ENCODE results near the gene RAPGEF6. TPM values are rescaled to one million over a fixed set of nuclear protein-coding genes. Genes with fewer than 3 reads are reported as not detected.
A peak's percentile ranks its signal among the peaks of the same experiment; 100 is the strongest.

RAPGEF6 gene
- total RNA-seq, 1 donor from 2014 or later: 22.9 TPM

- no peak for DNase-seq (ENCODE audit: low spot score in 2 of 2)
- intact Hi-C loops (cut with DNase I): no loop called here
- no peaks in the 10 kb centered on the region for H3K27me3 ChIP-seq
- H3K27ac ChIP-seq: no peak overlapping the region
- peaks cover 0 to 6% of the 10 kb centered on the region in 2 donors for H3K36me3 ChIP-seq
- no peak overlapping the region for H3K4me3 ChIP-seq
- H3K4me1 ChIP-seq: peaks cover 3 to 10% of the 10 kb centered on the region in 2 donors
- TF ChIP-seq CTCF (IDR thresholded peaks at IDR 0.05): no peak
- H3K9me3 ChIP-seq: peaks cover 0 to 6% of the 10 kb centered on the region in 2 donors
Observed at GRCh38 chr5:131396630-131397273, 238.3 kb downstream of the RAPGEF6 start.

- Histone ChIP-seq H3K27me3 (no peaks in the 10 kb centered on the region), H3K4me3 (no peak overlapping the region), H3K27ac (no peak overlapping the region), H3K36me3 (peaks cover 3% of the 10 kb centered on the region in 2 donors), H3K9me3 (no peaks in the 10 kb centered on the region), H3K4me1 (peaks cover 3 to 10% of the 10 kb centered on the region in 2 donors)
- TF ChIP-seq CTCF (IDR thresholded peaks at IDR 0.05): no peak
- intact Hi-C loops (cut with DNase I): no loop called here
- DNase-seq (ENCODE audit: low spot score in 2 of 2): no peak
Observed at GRCh38 chr5:131396015-131396414, 239.0 kb downstream of the RAPGEF6 start.

GRCh38 chr5:131394128-131394527 is 240.9 kb downstream of the RAPGEF6 start:
- TF ChIP-seq CTCF (IDR thresholded peaks at IDR 0.05): no peak
- Histone ChIP-seq H3K27ac (peak overlapping the region; percentile 17 to 31), H3K4me1 (peaks cover 3 to 10% of the 10 kb centered on the region in 2 donors), H3K36me3 (peaks cover 3 to 6% of the 10 kb centered on the region in 2 donors), H3K9me3 (no peaks in the 10 kb centered on the region), H3K27me3 (no peaks in the 10 kb centered on the region), H3K4me3 (no peak overlapping the region)
- intact Hi-C loops (cut with DNase I): no loop called here
- no peak for DNase-seq (ENCODE audit: low spot score in 2 of 2)

- peaks cover 0 to 6% of the 10 kb centered on the region in 2 donors for H3K36me3 ChIP-seq
- intact Hi-C loops (cut with DNase I): no loop called here
- H3K9me3 ChIP-seq: no peaks in the 10 kb centered on the region
- DNase-seq (ENCODE audit: low spot score in 2 of 2): no peak
- peak overlapping the region in 1 of 2 donors; percentile 17 for H3K27ac ChIP-seq
- no peak overlapping the region for H3K4me3 ChIP-seq
- TF ChIP-seq CTCF (IDR thresholded peaks at IDR 0.05): no peak
- H3K27me3 ChIP-seq: no peaks in the 10 kb centered on the region
- peaks cover 3 to 10% of the 10 kb centered on the region in 2 donors for H3K4me1 ChIP-seq
Observed at GRCh38 chr5:131393498-131393968, 241.5 kb downstream of the RAPGEF6 start.

- TF ChIP-seq CTCF (IDR thresholded peaks at IDR 0.05): no peak
- no peaks in the 10 kb centered on the region for H3K9me3 ChIP-seq
- no peak overlapping the region for H3K27ac ChIP-seq
- peaks cover 3 to 10% of the 10 kb centered on the region in 2 donors for H3K4me1 ChIP-seq
- H3K27me3 ChIP-seq: no peaks in the 10 kb centered on the region
- intact Hi-C loops (cut with DNase I): no loop called here
- DNase-seq (ENCODE audit: low spot score in 2 of 2): no peak
- no peak overlapping the region for H3K4me3 ChIP-seq
- H3K36me3 ChIP-seq: peaks cover 0 to 6% of the 10 kb centered on the region in 2 donors
Observed at GRCh38 chr5:131392466-131393095, 242.4 kb downstream of the RAPGEF6 start.
